SK-N-SH (cell line): ENCODE data around the gene ARHGAP27. TPM values are rescaled to one million over a fixed set of nuclear protein-coding genes. Genes with fewer than 3 reads are reported as not detected.

Experiments
- CTCF ChIA-PET: fragments of 300-600, 350-600 bp; formaldehyde crosslinking; extraction: SDS; loops from one replicate; lab custom pipeline; 2021; lab: Yijun Ruan, JAX
- POLR2A ChIA-PET: fragments of 350-600 bp; sonication (Branson Sonifier 250); formaldehyde crosslinking; extraction: SDS; loops from one replicate; lab custom pipeline; 2020; ENCODE audit warnings: antibody characterized with exemption, inconsistent platforms; lab: Yijun Ruan, JAX
- DNase-seq: peaks from one replicate; pipeline ENCODE4 v3.0.0; 2012
- H2AFZ ChIP-seq: fragments of 200-600 bp; sonication (generic); 2 replicates; pipeline ENCODE4 v1.8.1; 2016; ENCODE audit warnings: antibody characterized with exemption, mild to moderate bottlenecking, low read depth
- H3F3A ChIP-seq: fragments of 200-600 bp; sonication (generic); replicated peaks from 2 replicates; pipeline ENCODE3; 2016; ENCODE audit warnings: antibody characterized with exemption, mild to moderate bottlenecking; ENCODE audit not compliant: insufficient read depth
- H3K27ac ChIP-seq, 2 experiments: fragments of 200-500 bp in 1 of 2; fragments of 200-600 bp in 1 of 2; sonication (Bioruptor generic) in 1 of 2; sonication (generic), shearing (Covaris generic) in 1 of 2; 2 replicates each; pipeline versions ENCODE4 v1.5.1 to v1.6.1; 2014 to 2016; ENCODE audit warnings: low read depth in 2 of 2, inconsistent platforms in 1 of 2, low read length in 1 of 2, mild to moderate bottlenecking in 1 of 2, mixed read lengths in 1 of 2
- H3K27me3 ChIP-seq: fragments of 200-600 bp; sonication (generic), shearing (Covaris generic); 2 replicates; pipeline ENCODE4 v1.6.1; 2016; ENCODE audit warnings: mixed run types; ENCODE audit not compliant: insufficient read depth
- H3K36me3 ChIP-seq, 2 experiments: fragments of 200-500 bp in 1 of 2; fragments of 200-600 bp in 1 of 2; sonication (Bioruptor generic) in 1 of 2; sonication (generic) in 1 of 2; replicated peaks in 1 of 2; 2 replicates each; pipeline versions ENCODE3 to v1.5.1; 2014 to 2016; ENCODE audit warnings: low read length in 1 of 2, mild to moderate bottlenecking in 1 of 2; ENCODE audit not compliant: insufficient read depth in 2 of 2, control insufficient read depth in 1 of 2
- H3K4me1 ChIP-seq, 2 experiments: fragments of 200-500 bp in 1 of 2; fragments of 200-600 bp in 1 of 2; sonication (Bioruptor generic) in 1 of 2; sonication (generic), shearing (Covaris generic) in 1 of 2; 2 replicates each; pipeline versions ENCODE4 v1.5.1 to v1.6.1; 2014 to 2016; ENCODE audit warnings: low read depth in 1 of 2, low read length in 1 of 2, mixed run types in 1 of 2; ENCODE audit not compliant: insufficient read depth in 2 of 2, control insufficient read depth in 1 of 2
- H3K4me2 ChIP-seq: fragments of 200-600 bp; sonication (generic), shearing (Covaris generic); 2 replicates; pipeline ENCODE4 v1.6.1; 2017; ENCODE audit warnings: mixed run types
- H3K4me3 ChIP-seq, 2 experiments: fragments of 200-500 bp in 1 of 2; fragments of 200-600 bp in 1 of 2; sonication (Bioruptor generic) in 1 of 2; sonication (generic), shearing (Covaris generic) in 1 of 2; 2 replicates each; pipeline versions ENCODE4 v1.5.1 to v1.8.1; 2014 to 2016; ENCODE audit warnings: low read depth in 2 of 2, inconsistent platforms in 1 of 2, low read length in 1 of 2, mild to moderate bottlenecking in 1 of 2, mixed read lengths in 1 of 2, moderate library complexity in 1 of 2
- H3K79me2 ChIP-seq: fragments of 200-600 bp; sonication (generic); 2 replicates; pipeline ENCODE4 v1.8.1; 2017; ENCODE audit warnings: mild to moderate bottlenecking; ENCODE audit not compliant: insufficient read depth
- H3K9ac ChIP-seq: fragments of 200-600 bp; sonication (generic); 2 replicates; pipeline ENCODE4 v1.6.1; 2017; ENCODE audit warnings: mixed run types
- H3K9me2 ChIP-seq: fragments of 200-600 bp; sonication (generic); 2 replicates; pipeline ENCODE4 v1.6.1; 2017; ENCODE audit warnings: mixed run types
- H3K9me3 ChIP-seq: fragments of 200-600 bp; sonication (generic); 2 replicates; pipeline ENCODE4 v1.6.1; 2017; ENCODE audit warnings: mixed run types, mild to moderate bottlenecking, moderate library complexity
- H4K20me1 ChIP-seq: fragments of 200-600 bp; sonication (generic); 2 replicates; pipeline ENCODE4 v1.6.1; 2017; ENCODE audit warnings: mild to moderate bottlenecking, mixed run types; ENCODE audit not compliant: insufficient read depth
- CHD2 ChIP-seq: fragments of 150-350 bp; IDR thresholded peaks from 2 replicates; pipeline ENCODE4 v1.6.1; 2018; ENCODE audit warnings: low read length; ENCODE audit not compliant: partially characterized antibody
- CTCF ChIP-seq: fragments of 200-600 bp; sonication (generic); IDR thresholded peaks from 2 replicates; pipeline ENCODE4 v1.6.1; 2017; ENCODE audit warnings: antibody characterized with exemption, mild to moderate bottlenecking, moderate library complexity
- FOXJ3 ChIP-seq: sonication (generic); formaldehyde crosslinking; IDR thresholded peaks from 2 replicates; pipeline ENCODE4 v1.5.1; 2020; ENCODE audit warnings: mild to moderate bottlenecking, missing genetic modification reagents
- GABPA ChIP-seq: IDR thresholded peaks from 2 replicates; pipeline ENCODE4 v1.4.0; 2012; ENCODE audit warnings: low read depth, mild to moderate bottlenecking
- GATA2 ChIP-seq: sonication (generic); formaldehyde crosslinking; IDR thresholded peaks from 2 replicates; pipeline ENCODE4 v1.5.0; 2020; ENCODE audit warnings: mild to moderate bottlenecking, missing genetic modification reagents
- PBX3 ChIP-seq: IDR thresholded peaks from 2 replicates; pipeline ENCODE4; 2012
- RCOR1 ChIP-seq: fragments of 150-350 bp; IDR thresholded peaks from 2 replicates; pipeline ENCODE4 v1.6.1; 2017; ENCODE audit warnings: antibody characterized with exemption, low read length
- REST ChIP-seq: IDR thresholded peaks from 2 replicates; pipeline ENCODE4 v1.6.1; 2012; ENCODE audit warnings: mild to moderate bottlenecking, low read depth, low read length, moderate library complexity
- TCF12 ChIP-seq: IDR thresholded peaks from 2 replicates; pipeline ENCODE4 v1.4.0; 2012
- USF1 ChIP-seq: IDR thresholded peaks from 2 replicates; pipeline ENCODE4 v1.4.0; 2012; ENCODE audit warnings: low read depth, borderline replicate concordance
- WGBS: methylation state at CpG from one replicate; pipeline ENCODE4 v1.1.6; 2017; ENCODE audit warnings: low lambda C conversion rate; 5-methylcytosine and 5-hydroxymethylcytosine counted together
- polyA plus RNA-seq, 3 experiments: library from polyadenylated mRNA; depleted of rRNA; stranded (reverse); fragments of >200 nt; gene quantifications; 2 replicates each; pipeline ENCODE4 v1.2.3, GENCODE V29; 2012

Gene ARHGAP27
- polyA plus RNA-seq, 1 of the 3 experiments (the other 2 are of a cell fraction), result 2.1 TPM

- CTCF ChIA-PET, result interaction anchor here (1.6 kb wide), 1 partner anchor 39 kb away, joined by 5 read pairs; no protein-coding TSS in a partner anchor
- Histone ChIP-seq H3K4me1 (peaks cover 0 to 11% of the 10 kb centered on the region in 2 experiments; a peak in 2 of 4 replicates), H3K9me2 (no peaks in the 10 kb centered on the region), H3F3A (peaks cover 6% of the 10 kb centered on the region), H3K27ac (no peak overlapping the region), H3K4me2 (no peak overlapping the region), H3K27me3 (no peaks in the 10 kb centered on the region), H3K36me3 (no peaks in the 10 kb centered on the region), H3K9me3 (no peaks in the 10 kb centered on the region), H4K20me1 (no peaks in the 10 kb centered on the region), H3K4me3 (no peak overlapping the region), H2AFZ (no peak overlapping the region), H3K9ac (no peak overlapping the region), H3K79me2 (no peaks in the 10 kb centered on the region)
- no peak for TF ChIP-seq REST
- TF ChIP-seq TCF12, result peak; percentile 27; the same call in 1 of the 2 replicates
- DNase-seq, result no peak
- POLR2A ChIA-PET, result interaction anchor here (0.9 kb wide), 1 partner anchor 29 kb away, joined by 3 read pairs; the partner anchor contains the start of gene MAP3K14
- WGBS, result 83% methylated on average over 13 of the region's 13 CpGs
These were observed 86.3 kb downstream of the ARHGAP27 start for GRCh38 chr17:45346216-45347015.

- Histone ChIP-seq H3K27me3 (no peaks in the 10 kb centered on the region), H3K9me3 (no peaks in the 10 kb centered on the region), H3K4me1 (peaks cover 6 to 11% of the 10 kb centered on the region in 2 experiments; a peak in 2 of 4 replicates), H3K36me3 (no peaks in the 10 kb centered on the region), H3K79me2 (no peaks in the 10 kb centered on the region), H3F3A (peaks cover 13% of the 10 kb centered on the region), H4K20me1 (no peaks in the 10 kb centered on the region), H3K4me2 (no peak overlapping the region), H3K4me3 (no peak overlapping the region), H3K9ac (no peak overlapping the region), H3K27ac (no peak overlapping the region), H2AFZ (no peak overlapping the region), H3K9me2 (no peaks in the 10 kb centered on the region)
- POLR2A ChIA-PET, result no interaction called here
- no peak for TF ChIP-seq RCOR1
- TF ChIP-seq CHD2, result no peak
- CTCF ChIA-PET, result interaction anchor here (1.6 kb wide), 1 partner anchor 40 kb away, joined by 5 read pairs; no protein-coding TSS in a partner anchor
- WGBS, result 60% methylated on average over 3 of the region's 3 CpGs
- DNase-seq, result no peak
These were observed 87.0 kb downstream of the ARHGAP27 start for GRCh38 chr17:45345554-45346215.

- H3K27me3 ChIP-seq, result no peaks in the 10 kb centered on the region
- no peaks in the 10 kb centered on the region for H4K20me1 ChIP-seq
- H3F3A ChIP-seq, result peaks cover 13% of the 10 kb centered on the region
- POLR2A ChIA-PET, result no interaction called here
- no peak for DNase-seq
- no peak overlapping the region for H3K4me2 ChIP-seq
- H3K9ac ChIP-seq, result no peak overlapping the region
- no peaks in the 10 kb centered on the region for H3K9me2 ChIP-seq
- H3K4me1 ChIP-seq, result peaks cover 6 to 11% of the 10 kb centered on the region in 2 experiments; a peak in 2 of 4 replicates
- WGBS, result 82% methylated on average over 3 of the region's 3 CpGs
- H3K4me3 ChIP-seq, result no peak overlapping the region
- CTCF ChIA-PET, result interaction anchor here (1.6 kb wide), 1 partner anchor 40 kb away, joined by 5 read pairs; no protein-coding TSS in a partner anchor
- H3K9me3 ChIP-seq, result no peaks in the 10 kb centered on the region
- H3K36me3 ChIP-seq, result no peaks in the 10 kb centered on the region
- H2AFZ ChIP-seq, result no peak overlapping the region
- H3K79me2 ChIP-seq, result no peaks in the 10 kb centered on the region
- no peak overlapping the region for H3K27ac ChIP-seq
- TF ChIP-seq PBX3, result no peak
- TF ChIP-seq FOXJ3 (CRISPR knock-in tag), result no peak
- TF ChIP-seq GABPA, result no peak
- no peak for TF ChIP-seq GATA2 (CRISPR knock-in tag)
- no peak for TF ChIP-seq USF1
- no peak for TF ChIP-seq CTCF
These were observed 87.5 kb downstream of the ARHGAP27 start for GRCh38 chr17:45345246-45345553.
